GM23338 (cell line): Measurements from ENCODE around the gene AKIRIN2. TPM values are rescaled to one million over a fixed set of nuclear protein-coding genes. Genes with fewer than 3 reads are reported as not detected.
"Not testable (repeated sequence)": the region's sequence is repeated elsewhere in the genome, so short reads cannot be mapped to it uniquely, and the experiment has no call there.

Experiments
- ATAC-seq: fragments of 200-7000 bp; cut with Tn5 transposase; 3 replicates; pipeline ENCODE4 v1.9.1; 2020
- DNase-seq: peaks from one replicate; pipeline ENCODE4 v3.0.0-alpha.2; 2015; ENCODE audit warnings: low spot score
- H2AFZ ChIP-seq: fragments of 200-600 bp; sonication (generic); 2 replicates; pipeline ENCODE4 v1.8.0; 2016; ENCODE audit warnings: antibody characterized with exemption, mild to moderate bottlenecking, moderate library complexity
- H3F3A ChIP-seq: fragments of 200-600 bp; sonication (generic); replicated peaks from 2 replicates; pipeline ENCODE4 v1.8.0; 2017; ENCODE audit warnings: antibody characterized with exemption, mixed run types, low read depth
- H3K27ac ChIP-seq: fragments of 200-600 bp; sonication (generic); 2 replicates; pipeline ENCODE4 v1.6.1; 2016; ENCODE audit warnings: low read depth
- H3K27me3 ChIP-seq: fragments of 200-600 bp; sonication (generic); 2 replicates; pipeline ENCODE4 v1.8.0; 2016; ENCODE audit warnings: mild to moderate bottlenecking, mixed run types, moderate library complexity; ENCODE audit not compliant: insufficient read depth
- H3K36me3 ChIP-seq: fragments of 200-600 bp; sonication (generic); 2 replicates; pipeline ENCODE4 v1.8.0; 2016; ENCODE audit warnings: mild to moderate bottlenecking; ENCODE audit not compliant: insufficient read depth
- H3K4me1 ChIP-seq: fragments of 200-600 bp; sonication (generic); 2 replicates; pipeline ENCODE4 v1.8.0; 2016; ENCODE audit warnings: mild to moderate bottlenecking, moderate library complexity; ENCODE audit not compliant: insufficient read depth
- H3K4me2 ChIP-seq: fragments of 200-600 bp; sonication (generic); 2 replicates; pipeline ENCODE4 v1.7.1; 2017; ENCODE audit warnings: mixed run types
- H3K4me3 ChIP-seq: fragments of 200-600 bp; sonication (generic); 2 replicates; pipeline ENCODE4 v1.6.1; 2016; ENCODE audit warnings: mixed run types
- H3K79me2 ChIP-seq: fragments of 200-600 bp; sonication (generic); replicated peaks from 2 replicates; pipeline ENCODE4 v1.8.0; 2017; ENCODE audit warnings: mild to moderate bottlenecking; ENCODE audit not compliant: insufficient read depth
- H3K9me2 ChIP-seq: fragments of 200-600 bp; sonication (generic); 2 replicates; pipeline ENCODE4 v1.8.0; 2017; ENCODE audit not compliant: insufficient read depth
- H4K20me1 ChIP-seq: fragments of 200-600 bp; sonication (generic); replicated peaks from 2 replicates; pipeline ENCODE4 v1.8.0; 2017; ENCODE audit warnings: mild to moderate bottlenecking; ENCODE audit not compliant: insufficient read depth
- H3K27ac Mint-ChIP-seq: 2 replicates; pipeline ENCODE4 v1.8.0; 2020; ENCODE audit warnings: inconsistent platforms, mild to moderate bottlenecking, moderate library complexity, mixed read lengths
- H3K27me3 Mint-ChIP-seq: 3 replicates; pipeline ENCODE4 v1.8.0; 2022; ENCODE audit warnings: low read depth, mild to moderate bottlenecking, moderate library complexity, mixed read lengths, inconsistent platforms; ENCODE audit not compliant: insufficient read depth, poor library complexity
- H3K36me3 Mint-ChIP-seq: 3 replicates; pipeline ENCODE4 v1.8.0; 2021; ENCODE audit warnings: low read depth, mild to moderate bottlenecking, inconsistent platforms, moderate library complexity, mixed read lengths
- H3K4me1 Mint-ChIP-seq: 3 replicates; pipeline ENCODE4 v1.8.0; 2020; ENCODE audit warnings: mild to moderate bottlenecking, inconsistent platforms, mixed read lengths
- H3K4me3 Mint-ChIP-seq: 3 replicates; pipeline ENCODE4 v1.8.0; 2021; ENCODE audit warnings: moderate library complexity, mild to moderate bottlenecking, inconsistent platforms, mixed read lengths
- H3K9me3 Mint-ChIP-seq: 3 replicates; pipeline ENCODE4 v1.8.0; 2020; ENCODE audit warnings: moderate library complexity, mild to moderate bottlenecking, inconsistent platforms, mixed read lengths
- CREB1 ChIP-seq: fragments of 250-450 bp; sonication (Bioruptor Pico); IDR thresholded peaks from 2 replicates; pipeline ENCODE4 v1.5.0; 2020; ENCODE audit warnings: low read depth, mild to moderate bottlenecking, moderate library complexity
- ETS1 ChIP-seq: IDR thresholded peaks from 2 replicates; pipeline ENCODE4 v1.6.1; 2016; ENCODE audit warnings: antibody characterized with exemption
- EZH2 ChIP-seq: fragments of 200-600 bp; sonication (generic); IDR thresholded peaks from one replicate; pipeline ENCODE4 v1.8.0; 2017; ENCODE audit warnings: antibody characterized with exemption, mild to moderate bottlenecking, low read depth; ENCODE audit not compliant: unreplicated experiment
- EZH2phosphoT487 ChIP-seq: fragments of 200-600 bp; sonication (generic); IDR thresholded peaks from one replicate; pipeline ENCODE4 v1.8.1; 2018; ENCODE audit warnings: antibody characterized with exemption; ENCODE audit not compliant: unreplicated experiment
- JUNB ChIP-seq: IDR thresholded peaks from one replicate; pipeline ENCODE4 v1.6.1; 2016; ENCODE audit warnings: antibody characterized with exemption; ENCODE audit not compliant: unreplicated experiment
- NANOG ChIP-seq: IDR thresholded peaks from 2 replicates; pipeline ENCODE4 v1.6.1; 2016; ENCODE audit warnings: antibody characterized with exemption, borderline replicate concordance
- POLR2AphosphoS5 ChIP-seq: IDR thresholded peaks from 2 replicates; pipeline ENCODE4 v1.6.1; 2016; ENCODE audit warnings: antibody characterized with exemption, low read depth
- STAT1 ChIP-seq: IDR thresholded peaks from one replicate; pipeline ENCODE4 v1.6.1; 2016; ENCODE audit warnings: antibody characterized with exemption; ENCODE audit not compliant: unreplicated experiment
- ZNF114 ChIP-seq: fragments of 250-450 bp; sonication (Bioruptor Pico); IDR thresholded peaks from 2 replicates; pipeline ENCODE4 v1.5.0; 2020; ENCODE audit warnings: mild to moderate bottlenecking, moderate library complexity
- ZNF331 ChIP-seq: fragments of 250-450 bp; sonication (Bioruptor Pico); IDR thresholded peaks from 2 replicates; pipeline ENCODE4 v1.5.0; 2020; ENCODE audit warnings: low read depth, mild to moderate bottlenecking, moderate library complexity
- ZNF462 ChIP-seq: fragments of 250-450 bp; sonication (Bioruptor Pico); IDR thresholded peaks from 2 replicates; pipeline ENCODE4 v1.5.0; 2020; ENCODE audit warnings: mild to moderate bottlenecking, moderate library complexity
- polyA plus RNA-seq: library from polyadenylated mRNA; unstranded; fragments of >200 nt; fragmentation: Nextera tagmentation; extraction: Ambion mirVana; gene quantifications from 2 replicates; pipeline ENCODE4 v1.2.1, GENCODE V29; 2016
- total RNA-seq: library from RNA; depleted of rRNA; stranded (reverse); fragments of >200 nt; shearing (Covaris generic); gene quantifications from 2 replicates; pipeline ENCODE4 v1.2.3, GENCODE V29; 2014

AKIRIN2 gene
- total and polyA plus RNA-seq, 2 experiments from 2014 or later: 62.1 to 98.1 TPM

GRCh38 chr6:87690441-87690840, 11.6 kb downstream of the AKIRIN2 start:
- Histone ChIP-seq H3K27me3 (no peaks in the 10 kb centered on the region), H3K4me1 (peaks cover 61% of the 10 kb centered on the region), H3K79me2 (peaks cover 100% of the 10 kb centered on the region), H2AFZ (no peak overlapping the region), H3K27ac (no peak overlapping the region; the same call in 1 of the 2 replicates), H3K36me3 (no peaks in the 10 kb centered on the region), H3K4me2 (peak overlapping the region; percentile 46; the same call in 1 of the 2 replicates), H4K20me1 (peaks cover 92% of the 10 kb centered on the region), H3K4me3 (no peak overlapping the region), H3F3A (no peaks in the 10 kb centered on the region), H3K9me2 (no peaks in the 10 kb centered on the region)
- H3K9me3 Mint-ChIP-seq: no peaks in the 10 kb centered on the region
- H3K4me1 Mint-ChIP-seq: peaks cover 63% of the 10 kb centered on the region
- DNase-seq: no peak
- no peak for ATAC-seq
- H3K4me3 Mint-ChIP-seq: no peak overlapping the region; the same call in 2 of the 3 replicates
- no peak for TF ChIP-seq JUNB
- no peak for TF ChIP-seq EZH2phosphoT487
- TF ChIP-seq ZNF331 (CRISPR knock-in tag): no peak
- no peak for TF ChIP-seq EZH2
- TF ChIP-seq POLR2AphosphoS5: no peak
- TF ChIP-seq ETS1: no peak
- TF ChIP-seq NANOG: no peak
- no peak for TF ChIP-seq STAT1
- H3K27me3 Mint-ChIP-seq: peaks cover 4% of the 10 kb centered on the region
- H3K27ac Mint-ChIP-seq: peak overlapping the region; percentile 87; the same call in 1 of the 2 replicates
- peaks cover 22% of the 10 kb centered on the region; the same call in 2 of the 3 replicates for H3K36me3 Mint-ChIP-seq

- not testable (repeated sequence) for H3K4me3 Mint-ChIP-seq, H2AFZ ChIP-seq, H3K4me3 ChIP-seq, ATAC-seq, H3K9me2 ChIP-seq, H3K27ac Mint-ChIP-seq, H3F3A ChIP-seq, H3K27me3 Mint-ChIP-seq, H3K27me3 ChIP-seq, H3K27ac ChIP-seq, H3K36me3 ChIP-seq, H3K9me3 Mint-ChIP-seq, DNase-seq, H3K4me2 ChIP-seq
- Mint-ChIP-seq H3K36me3 (peaks cover 22% of the 10 kb centered on the region; the same call in 2 of the 3 replicates), H3K4me1 (peaks cover 52% of the 10 kb centered on the region)
- peaks cover 100% of the 10 kb centered on the region for H3K79me2 ChIP-seq
- peaks cover 44% of the 10 kb centered on the region for H3K4me1 ChIP-seq
- peaks cover 91% of the 10 kb centered on the region for H4K20me1 ChIP-seq
Measured at GRCh38 chr6:87687893-87688292, 14.1 kb downstream of the AKIRIN2 start.

GRCh38 chr6:87687296-87687695, 14.7 kb downstream of the AKIRIN2 start:
- Histone ChIP-seq H3K27ac (no peak overlapping the region), H4K20me1 (peaks cover 90% of the 10 kb centered on the region), H3K4me3 (no peak overlapping the region), H3K9me2 (no peaks in the 10 kb centered on the region), H3F3A (no peaks in the 10 kb centered on the region), H2AFZ (no peak overlapping the region), H3K36me3 (no peaks in the 10 kb centered on the region), H3K79me2 (peaks cover 100% of the 10 kb centered on the region), H3K4me2 (no peak overlapping the region), H3K27me3 (no peaks in the 10 kb centered on the region), H3K4me1 (peaks cover 44% of the 10 kb centered on the region)
- peaks cover 52% of the 10 kb centered on the region for H3K4me1 Mint-ChIP-seq
- 0 out of 2 replicates have a peak overlapping the region, but pooled peaks have one; percentile 56 for H3K27ac Mint-ChIP-seq
- H3K36me3 Mint-ChIP-seq: peaks cover 19% of the 10 kb centered on the region; the same call in 2 of the 3 replicates
- no peak for ATAC-seq
- DNase-seq: no peak
- H3K4me3 Mint-ChIP-seq: no peak overlapping the region
- H3K27me3 Mint-ChIP-seq: peaks cover 4% of the 10 kb centered on the region
- H3K9me3 Mint-ChIP-seq: no peaks in the 10 kb centered on the region
- TF ChIP-seq CREB1 (CRISPR knock-in tag) (no peak), ZNF114 (CRISPR knock-in tag) (no peak), POLR2AphosphoS5 (no peak), ZNF462 (CRISPR knock-in tag) (no peak), EZH2phosphoT487 (no peak), JUNB (no peak)
